ENCODE measurements around the gene COBLL1. TPM values are rescaled to one million over a fixed set of nuclear protein-coding genes. Genes with fewer than 3 reads are reported as not detected.

Gene COBLL1
- total RNA-seq, 3 donors from 2014 or later (not counting 1 experiment from before 2014, with no cell fraction given) = 0.85 to 13.4 (median 2.2) TPM

DNA sequence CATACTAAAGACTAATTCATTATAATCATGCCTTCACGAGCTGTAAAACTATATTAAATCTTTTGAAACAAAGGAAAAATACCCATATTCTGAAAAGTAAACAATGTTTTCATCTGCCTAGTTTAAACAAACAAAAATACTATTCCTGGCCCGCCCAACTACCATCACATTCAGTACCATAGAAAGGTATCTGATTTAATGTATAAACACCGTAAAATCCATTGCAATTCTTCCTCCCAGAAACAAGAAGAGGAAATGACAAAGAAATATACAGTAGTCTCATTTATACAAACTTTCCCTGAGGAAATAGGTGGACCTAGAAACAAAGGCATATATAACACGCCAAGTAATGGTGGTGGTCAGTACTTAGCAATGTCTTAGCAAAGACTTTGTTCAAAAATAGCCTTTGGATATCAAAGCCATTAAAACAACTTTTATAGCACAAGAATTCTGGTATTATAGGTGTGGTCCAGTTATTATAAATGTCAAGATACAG, 71.2 kb downstream of the COBLL1 start:
- no peaks in the 10 kb centered on the region for H3K4me1 ChIP-seq (ENCODE audit: control insufficient read depth, insufficient read depth, low read length)
- H3K4me3 ChIP-seq (ENCODE audit: low read length) = no peak overlapping the region
- H3K27me3 ChIP-seq (ENCODE audit: control insufficient read depth, insufficient read depth, low read length) = no peaks in the 10 kb centered on the region
- no peak overlapping the region for H3K27ac Mint-ChIP-seq
- no peaks in the 10 kb centered on the region for H3K9me3 Mint-ChIP-seq
- H3K27ac ChIP-seq (ENCODE audit: low read length) = no peak overlapping the region
- no peaks in the 10 kb centered on the region for H3K4me1 Mint-ChIP-seq
- TF ChIP-seq, protein P1, sequence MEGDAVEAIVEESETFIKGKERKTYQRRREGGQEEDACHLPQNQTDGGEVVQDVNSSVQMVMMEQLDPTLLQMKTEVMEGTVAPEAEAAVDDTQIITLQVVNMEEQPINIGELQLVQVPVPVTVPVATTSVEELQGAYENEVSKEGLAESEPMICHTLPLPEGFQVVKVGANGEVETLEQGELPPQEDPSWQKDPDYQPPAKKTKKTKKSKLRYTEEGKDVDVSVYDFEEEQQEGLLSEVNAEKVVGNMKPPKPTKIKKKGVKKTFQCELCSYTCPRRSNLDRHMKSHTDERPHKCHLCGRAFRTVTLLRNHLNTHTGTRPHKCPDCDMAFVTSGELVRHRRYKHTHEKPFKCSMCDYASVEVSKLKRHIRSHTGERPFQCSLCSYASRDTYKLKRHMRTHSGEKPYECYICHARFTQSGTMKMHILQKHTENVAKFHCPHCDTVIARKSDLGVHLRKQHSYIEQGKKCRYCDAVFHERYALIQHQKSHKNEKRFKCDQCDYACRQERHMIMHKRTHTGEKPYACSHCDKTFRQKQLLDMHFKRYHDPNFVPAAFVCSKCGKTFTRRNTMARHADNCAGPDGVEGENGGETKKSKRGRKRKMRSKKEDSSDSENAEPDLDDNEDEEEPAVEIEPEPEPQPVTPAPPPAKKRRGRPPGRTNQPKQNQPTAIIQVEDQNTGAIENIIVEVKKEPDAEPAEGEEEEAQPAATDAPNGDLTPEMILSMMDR (IDR thresholded peaks at IDR 0.05) = no peak
- H3K36me3 Mint-ChIP-seq = no peaks in the 10 kb centered on the region
- ATAC-seq = no peak
- no peak for DNase-seq
- H3K9me3 ChIP-seq (ENCODE audit: control insufficient read depth, insufficient read depth, low read length) = no peaks in the 10 kb centered on the region
- H3K36me3 ChIP-seq (ENCODE audit: control insufficient read depth, insufficient read depth, low read length) = no peaks in the 10 kb centered on the region
- intact Hi-C loops (cut with micrococcal nuclease) = no loop called here
- WGBS (ENCODE audit: insufficient coverage) = no CpG with 5 or more reads among the region's 4 CpGs
- H3K4me3 Mint-ChIP-seq = no peak overlapping the region
- no peaks in the 10 kb centered on the region for H3K27me3 Mint-ChIP-seq (ENCODE audit: low read depth in 2 of 2)

DNA sequence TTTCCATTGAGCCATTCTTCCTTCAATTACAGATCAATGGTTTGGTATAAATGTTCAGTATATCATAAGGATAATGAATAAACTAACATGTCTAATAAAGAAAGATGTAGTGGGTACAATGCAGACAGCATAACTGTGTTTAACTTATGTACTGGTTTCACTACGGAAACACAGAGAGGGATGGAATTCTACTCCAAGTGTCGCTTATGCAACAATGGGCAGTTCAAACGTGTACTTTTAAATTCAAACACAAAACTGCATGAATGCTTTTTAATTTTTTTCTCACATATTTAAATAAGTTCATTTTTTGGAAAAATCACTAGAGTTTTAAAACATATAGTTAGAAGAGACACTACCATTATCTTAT, 74.7 kb downstream of the COBLL1 start:
- no peaks in the 10 kb centered on the region for H3K9me3 ChIP-seq (ENCODE audit: control insufficient read depth, insufficient read depth, low read length)
- Mint-ChIP-seq H3K9me3 (no peaks in the 10 kb centered on the region), H3K4me3 (no peak overlapping the region), H3K36me3 (no peaks in the 10 kb centered on the region), H3K27me3 (ENCODE audit: low read depth in 2 of 2) (no peaks in the 10 kb centered on the region), H3K27ac (no peak overlapping the region), H3K4me1 (no peaks in the 10 kb centered on the region)
- no peak for DNase-seq
- H3K27me3 ChIP-seq (ENCODE audit: control insufficient read depth, insufficient read depth, low read length) = no peaks in the 10 kb centered on the region
- 98% methylated on average over 2 of the region's 3 CpGs for WGBS (ENCODE audit: insufficient coverage)
- no peak for ATAC-seq
- no peaks in the 10 kb centered on the region for H3K4me1 ChIP-seq (ENCODE audit: control insufficient read depth, insufficient read depth, low read length)
- TF ChIP-seq, protein P1 (IDR thresholded peaks at IDR 0.05) = no peak
- H3K4me3 ChIP-seq (ENCODE audit: low read length) = no peak overlapping the region
- intact Hi-C loops (cut with micrococcal nuclease) = no loop called here
- H3K36me3 ChIP-seq (ENCODE audit: control insufficient read depth, insufficient read depth, low read length) = no peaks in the 10 kb centered on the region
- H3K27ac ChIP-seq (ENCODE audit: low read length) = no peak overlapping the region

DNA sequence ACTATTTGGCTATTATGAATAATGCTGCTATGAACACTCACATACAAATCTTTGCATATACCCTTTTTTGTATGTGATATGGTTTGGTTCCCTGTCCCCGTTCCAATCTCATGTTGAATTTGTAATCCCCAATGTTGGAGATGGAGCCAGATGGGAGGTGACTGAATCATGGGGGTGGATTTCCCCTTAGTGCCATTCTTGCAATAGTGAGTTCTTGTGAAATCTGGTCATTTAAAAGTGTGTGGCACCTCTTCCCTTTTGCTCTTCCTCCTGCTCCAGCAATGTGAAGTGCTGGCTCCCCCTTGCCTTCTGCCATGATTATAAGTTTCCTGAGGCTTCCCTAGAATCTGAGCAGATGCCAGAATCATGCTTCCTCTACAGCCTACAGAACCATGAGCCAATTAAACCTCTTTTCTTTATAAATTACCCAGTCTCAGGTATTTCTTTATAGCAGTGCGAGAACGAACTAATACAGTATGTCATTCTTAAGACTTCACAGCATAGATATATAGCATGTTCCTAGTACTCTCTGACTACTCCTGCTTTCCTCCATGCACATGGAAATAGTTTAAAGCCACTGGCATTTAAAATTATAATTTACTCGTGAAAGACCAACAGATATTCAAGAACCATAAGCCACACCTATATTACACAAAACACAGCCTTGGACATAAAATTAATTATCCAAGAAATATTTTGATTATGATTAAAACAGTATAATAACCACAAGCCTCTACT, 75.2 kb downstream of the COBLL1 start:
- Histone ChIP-seq H3K27ac (ENCODE audit: low read length) (no peak overlapping the region), H3K27me3 (ENCODE audit: control insufficient read depth, insufficient read depth, low read length) (no peaks in the 10 kb centered on the region), H3K9me3 (ENCODE audit: control insufficient read depth, insufficient read depth, low read length) (no peaks in the 10 kb centered on the region), H3K4me1 (ENCODE audit: control insufficient read depth, insufficient read depth, low read length) (no peaks in the 10 kb centered on the region), H3K4me3 (ENCODE audit: low read length) (no peak overlapping the region), H3K36me3 (ENCODE audit: control insufficient read depth, insufficient read depth, low read length) (no peaks in the 10 kb centered on the region)
- no peak for ATAC-seq
- H3K4me1 Mint-ChIP-seq = no peaks in the 10 kb centered on the region
- intact Hi-C loops (cut with micrococcal nuclease) = no loop called here
- 92% methylated on average over 4 of the region's 4 CpGs for WGBS (ENCODE audit: insufficient coverage)
- DNase-seq = no peak
- no peak overlapping the region for H3K4me3 Mint-ChIP-seq
- H3K9me3 Mint-ChIP-seq = no peaks in the 10 kb centered on the region
- TF ChIP-seq, protein P1 (IDR thresholded peaks at IDR 0.05) = no peak
- no peaks in the 10 kb centered on the region for H3K36me3 Mint-ChIP-seq
- no peaks in the 10 kb centered on the region for H3K27me3 Mint-ChIP-seq (ENCODE audit: low read depth in 2 of 2)
- H3K27ac Mint-ChIP-seq = no peak overlapping the region

DNA sequence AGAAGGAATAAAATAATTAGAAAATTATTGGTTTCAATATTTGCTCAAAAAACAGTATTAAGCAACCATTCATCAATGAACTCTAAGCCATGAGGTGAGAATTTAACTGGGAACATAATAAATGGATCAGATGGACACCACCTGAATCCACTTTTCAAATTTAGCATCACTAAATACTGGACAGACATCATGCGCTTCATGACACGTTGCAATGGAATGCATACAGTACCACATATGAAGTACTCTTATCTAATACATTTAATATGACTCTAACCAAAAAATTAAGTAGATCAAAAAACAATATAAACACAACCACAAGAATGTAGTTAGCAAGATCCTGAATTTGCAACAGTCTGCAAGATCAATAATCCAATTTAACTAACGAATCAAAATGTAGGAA, 76.6 kb downstream of the COBLL1 start:
- Mint-ChIP-seq H3K4me3 (no peak overlapping the region), H3K9me3 (no peaks in the 10 kb centered on the region), H3K27ac (no peak overlapping the region), H3K4me1 (no peaks in the 10 kb centered on the region), H3K36me3 (no peaks in the 10 kb centered on the region), H3K27me3 (ENCODE audit: low read depth in 2 of 2) (no peaks in the 10 kb centered on the region)
- intact Hi-C loops (cut with micrococcal nuclease) = no loop called here
- TF ChIP-seq, protein P1 (IDR thresholded peaks at IDR 0.05) = no peak
- H3K36me3 ChIP-seq (ENCODE audit: control insufficient read depth, insufficient read depth, low read length) = no peaks in the 10 kb centered on the region
- no peaks in the 10 kb centered on the region for H3K4me1 ChIP-seq (ENCODE audit: control insufficient read depth, insufficient read depth, low read length)
- no peak overlapping the region for H3K27ac ChIP-seq (ENCODE audit: low read length)
- ATAC-seq (no peak), DNase-seq (no peak)
- no peak overlapping the region for H3K4me3 ChIP-seq (ENCODE audit: low read length)
- no peaks in the 10 kb centered on the region for H3K9me3 ChIP-seq (ENCODE audit: control insufficient read depth, insufficient read depth, low read length)
- 94% methylated on average over 2 of the region's 3 CpGs for WGBS (ENCODE audit: insufficient coverage)
- H3K27me3 ChIP-seq (ENCODE audit: control insufficient read depth, insufficient read depth, low read length) = no peaks in the 10 kb centered on the region
